Breast epithelium (tissue), 3 donors: ENCODE data around the gene SLC31A1.

Source experiments
- POLR2A ChIP-seq: fragments of 450-650 bp; IDR thresholded peaks from one replicate; pipeline ENCODE4 v1.6.1; 2016; ENCODE audit warnings: antibody characterized with exemption, mild to moderate bottlenecking, moderate library complexity
- POLR2AphosphoS5 ChIP-seq, 3 donors: sonication (generic); formaldehyde crosslinking; IDR thresholded peaks; one replicate each; pipeline ENCODE4 v1.6.1; 2017; ENCODE audit warnings: antibody characterized with exemption in 3 of 3
- TF ChIP-seq, protein P1 (sequence below), 3 donors: fragments of 450-650 bp; IDR thresholded peaks; one replicate each; pipeline ENCODE4 v1.5.1; 2016 to 2017; ENCODE audit warnings: antibody characterized with exemption in 3 of 3, mild to moderate bottlenecking in 3 of 3, moderate library complexity in 3 of 3

- TF ChIP-seq, protein P1, sequence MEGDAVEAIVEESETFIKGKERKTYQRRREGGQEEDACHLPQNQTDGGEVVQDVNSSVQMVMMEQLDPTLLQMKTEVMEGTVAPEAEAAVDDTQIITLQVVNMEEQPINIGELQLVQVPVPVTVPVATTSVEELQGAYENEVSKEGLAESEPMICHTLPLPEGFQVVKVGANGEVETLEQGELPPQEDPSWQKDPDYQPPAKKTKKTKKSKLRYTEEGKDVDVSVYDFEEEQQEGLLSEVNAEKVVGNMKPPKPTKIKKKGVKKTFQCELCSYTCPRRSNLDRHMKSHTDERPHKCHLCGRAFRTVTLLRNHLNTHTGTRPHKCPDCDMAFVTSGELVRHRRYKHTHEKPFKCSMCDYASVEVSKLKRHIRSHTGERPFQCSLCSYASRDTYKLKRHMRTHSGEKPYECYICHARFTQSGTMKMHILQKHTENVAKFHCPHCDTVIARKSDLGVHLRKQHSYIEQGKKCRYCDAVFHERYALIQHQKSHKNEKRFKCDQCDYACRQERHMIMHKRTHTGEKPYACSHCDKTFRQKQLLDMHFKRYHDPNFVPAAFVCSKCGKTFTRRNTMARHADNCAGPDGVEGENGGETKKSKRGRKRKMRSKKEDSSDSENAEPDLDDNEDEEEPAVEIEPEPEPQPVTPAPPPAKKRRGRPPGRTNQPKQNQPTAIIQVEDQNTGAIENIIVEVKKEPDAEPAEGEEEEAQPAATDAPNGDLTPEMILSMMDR (IDR thresholded peaks at IDR 0.05) = no peak
- TF ChIP-seq POLR2AphosphoS5 (IDR thresholded peaks at IDR 0.05) = no peak
- no peak for TF ChIP-seq POLR2A
These were observed 36.9 kb downstream of the SLC31A1 start for GRCh38 chr9:113258282-113258681.
